Liver (tissue), 9 donors: ENCODE data around the gene ARHGAP19. TPM values are rescaled to one million over a fixed set of nuclear protein-coding genes. Genes with fewer than 3 reads are reported as not detected.

Source experiments
- DNase-seq: peaks from one replicate; pipeline ENCODE4 v3.0.0-alpha.2; 2017; ENCODE audit warnings: low spot score
- H3K27ac ChIP-seq, 2 donors: one replicate each; pipeline ENCODE4 v1.7.0; 2013; ENCODE audit warnings: inconsistent platforms in 2 of 2, low read length in 2 of 2, control low read depth in 1 of 2, low read depth in 1 of 2, mild to moderate bottlenecking in 1 of 2
- H3K27me3 ChIP-seq, 4 donors: one replicate each; pipeline versions ENCODE4 v1.6.1 to v1.7.0; 2013; ENCODE audit warnings: low read length in 3 of 4, inconsistent platforms in 1 of 4, mild to moderate bottlenecking in 1 of 4, moderate library complexity in 1 of 4; ENCODE audit not compliant: control insufficient read depth in 4 of 4, insufficient read depth in 4 of 4
- H3K36me3 ChIP-seq, 4 donors: one replicate each; pipeline versions ENCODE4 v1.6.1 to v1.7.0; 2013; ENCODE audit warnings: low read length in 3 of 4, mild to moderate bottlenecking in 3 of 4, low read depth in 1 of 4, moderate library complexity in 1 of 4; ENCODE audit not compliant: control insufficient read depth in 4 of 4, insufficient read depth in 3 of 4
- H3K4me1 ChIP-seq, 4 donors: one replicate each; pipeline versions ENCODE4 v1.6.1 to v1.7.0; 2013; ENCODE audit warnings: low read length in 3 of 4, mild to moderate bottlenecking in 3 of 4, moderate library complexity in 1 of 4; ENCODE audit not compliant: control insufficient read depth in 4 of 4, insufficient read depth in 4 of 4
- H3K4me3 ChIP-seq, 3 donors: one replicate each; pipeline versions ENCODE4 v1.6.1 to v1.7.0; 2013; ENCODE audit warnings: low read length in 3 of 3, control low read depth in 1 of 3, low read depth in 1 of 3, mild to moderate bottlenecking in 1 of 3
- H3K9ac ChIP-seq, 2 donors: one replicate each; pipeline ENCODE4 v1.7.0; 2013; ENCODE audit warnings: low read length in 2 of 2, mild to moderate bottlenecking in 2 of 2, moderate library complexity in 2 of 2, control low read depth in 1 of 2, low read depth in 1 of 2
- H3K9me3 ChIP-seq, 4 donors: one replicate each; pipeline versions ENCODE4 v1.6.1 to v1.7.0; 2013; ENCODE audit warnings: low read length in 3 of 4; ENCODE audit not compliant: control insufficient read depth in 4 of 4
- ATF3 ChIP-seq: IDR thresholded peaks from 2 replicates; pipeline ENCODE4 v1.6.1; 2016; ENCODE audit warnings: antibody characterized with exemption
- EGR1 ChIP-seq, 2 donors: IDR thresholded peaks; 2 replicates each; pipeline ENCODE4 v1.6.1; 2016 to 2018; ENCODE audit warnings: antibody characterized with exemption in 2 of 2, low read depth in 2 of 2
- FOXA1 ChIP-seq: IDR thresholded peaks from 2 replicates; pipeline ENCODE4 v1.6.1; 2016; ENCODE audit warnings: antibody characterized with exemption
- FOXA2 ChIP-seq: IDR thresholded peaks from 2 replicates; pipeline ENCODE4 v1.6.1; 2016; ENCODE audit warnings: antibody characterized with exemption
- GABPA ChIP-seq, 2 donors: IDR thresholded peaks in 1 of 2; conservative IDR thresholded peaks in 1 of 2; 2 replicates each; pipeline ENCODE4 v1.6.1; 2016; ENCODE audit warnings: antibody characterized with exemption in 2 of 2, mild to moderate bottlenecking in 1 of 2, moderate library complexity in 1 of 2
- HNF4G ChIP-seq: IDR thresholded peaks from 2 replicates; pipeline ENCODE4 v1.6.1; 2016; ENCODE audit warnings: antibody characterized with exemption
- JUND ChIP-seq, 2 donors: IDR thresholded peaks; 2 replicates each; pipeline ENCODE4 v1.6.1; 2016; ENCODE audit warnings: antibody characterized with exemption in 2 of 2
- NR2F2 ChIP-seq: IDR thresholded peaks from 2 replicates; pipeline ENCODE4 v1.6.1; 2016; ENCODE audit warnings: antibody characterized with exemption
- RAD21 ChIP-seq, 2 donors: IDR thresholded peaks; 2 replicates each; pipeline ENCODE4 v1.6.1; 2016; ENCODE audit warnings: antibody characterized with exemption in 2 of 2, mild to moderate bottlenecking in 2 of 2
- REST ChIP-seq: IDR thresholded peaks from 2 replicates; pipeline ENCODE4 v1.6.1; 2016; ENCODE audit warnings: antibody characterized with exemption, mild to moderate bottlenecking
- RXRA ChIP-seq, 2 donors: IDR thresholded peaks; 2 replicates each; pipeline ENCODE4 v1.6.1; 2017 to 2018; ENCODE audit warnings: antibody characterized with exemption in 2 of 2, mild to moderate bottlenecking in 1 of 2
- SP1 ChIP-seq: IDR thresholded peaks from 2 replicates; pipeline ENCODE4 v1.6.1; 2018; ENCODE audit warnings: antibody characterized with exemption, mild to moderate bottlenecking
- TAF1 ChIP-seq: conservative IDR thresholded peaks from 2 replicates; pipeline ENCODE4 v1.6.1; 2016; ENCODE audit warnings: antibody characterized with exemption, mild to moderate bottlenecking
- YY1 ChIP-seq: IDR thresholded peaks from 2 replicates; pipeline ENCODE4 v1.6.1; 2016; ENCODE audit warnings: antibody characterized with exemption, mild to moderate bottlenecking
- ZBTB33 ChIP-seq: IDR thresholded peaks from 2 replicates; pipeline ENCODE4 v1.6.1; 2016; ENCODE audit warnings: antibody characterized with exemption
- WGBS: extraction: QIAGEN DNeasy Blood & Tissue Kit; methylation state at CpG from one replicate; pipeline ENCODE4 v1.1.7; 2013; 5-methylcytosine and 5-hydroxymethylcytosine counted together
- polyA plus RNA-seq, 2 donors: library from polyadenylated mRNA; stranded (reverse) in 1 of 2; unstranded in 1 of 2; fragments of 200-250 nt in 1 of 2; fragments of >200 nt in 1 of 2; fragmentation: Nextera tagmentation in 1 of 2; extraction: Ambion mirVana in 1 of 2; gene quantifications; one replicate each; pipeline versions ENCODE4 v1.2.1 to v1.2.3, GENCODE V29; 2013 to 2015
- total RNA-seq, 2 donors: library from RNA; depleted of rRNA; stranded (reverse); fragments of >200 nt; gene quantifications; one replicate each; pipeline ENCODE4 v1.2.3, GENCODE V29; 2014
- donor health status: healthy.
- donor health status: healthy.
- donor health status: healthy.
- donor health status: healthy.
- donor health status: healthy.

ARHGAP19 gene
- total and polyA plus RNA-seq, 4 donors = 1.6 to 23.4 (median 3.6) TPM

GRCh38 chr10:97207131-97207530, 85.3 kb downstream of the ARHGAP19 start:
- no peaks in the 10 kb centered on the region for H3K36me3 ChIP-seq

GRCh38 chr10:97204826-97205679, 87.4 kb downstream of the ARHGAP19 start:
- Histone ChIP-seq H3K27ac (no peak overlapping the region), H3K27me3 (no peaks in the 10 kb centered on the region), H3K4me3 (no peak overlapping the region), H3K36me3 (no peaks in the 10 kb centered on the region), H3K4me1 (no peaks in the 10 kb centered on the region), H3K9ac (no peak overlapping the region), H3K9me3 (no peaks in the 10 kb centered on the region)
- DNase-seq = no peak
- 90% methylated on average over 14 of the region's 14 CpGs for WGBS
- TF ChIP-seq SP1 (no peak), REST (no peak), FOXA2 (no peak), ATF3 (no peak), NR2F2 (no peak), GABPA (IDR thresholded peaks at IDR 0.05 in 1 of 2, conservative IDR thresholded peaks at IDR 0.05 in 1 of 2) (no peak), ZBTB33 (no peak), TAF1 (no peak)

More at GRCh38 chr10:97207131-97207530, 85.3 kb downstream of the ARHGAP19 start:
- DNase-seq = no peak
- Histone ChIP-seq H3K27me3 (no peaks in the 10 kb centered on the region), H3K27ac (no peak overlapping the region), H3K9ac (no peak overlapping the region), H3K4me3 (no peak overlapping the region), H3K4me1 (no peaks in the 10 kb centered on the region), H3K9me3 (no peaks in the 10 kb centered on the region)
- WGBS = 88% methylated on average over 6 of the region's 6 CpGs
- no peak for TF ChIP-seq FOXA2
- TF ChIP-seq ZBTB33 = no peak
- no peak for TF ChIP-seq HNF4G
- TF ChIP-seq RXRA (IDR thresholded peaks at IDR 0.05) = no peak
- no peak for TF ChIP-seq FOXA1
- TF ChIP-seq RAD21 (IDR thresholded peaks at IDR 0.05) = no peak
- no peak for TF ChIP-seq YY1
- TF ChIP-seq REST = no peak
- no peak for TF ChIP-seq EGR1 (IDR thresholded peaks at IDR 0.05; ENCODE audit: low read depth in 2 of 2)
- TF ChIP-seq SP1 = no peak
- no peak for TF ChIP-seq NR2F2
- TF ChIP-seq JUND (IDR thresholded peaks at IDR 0.05) = no peak
- TF ChIP-seq TAF1 = no peak
